ENCODE results near the gene TBC1D22A. TPM values are rescaled to one million over a fixed set of nuclear protein-coding genes. Genes with fewer than 3 reads are reported as not detected.

The TBC1D22A gene
- total RNA-seq, 2 donors from 2014 or later, result 28.9 to 31.3 TPM

GRCh38 chr22:46857142-46857884, 94.9 kb downstream of the TBC1D22A start:
- H3K36me3 ChIP-seq, result no peaks in the 10 kb centered on the region
- ATAC-seq (ENCODE audit: insufficient number of reproducible peaks, low FRiP score, low read depth) (no peak), DNase-seq (ENCODE audit: low spot score) (no peak)

GRCh38 chr22:46857885-46858143, 95.4 kb downstream of the TBC1D22A start:
- no peak overlapping the region for H3K27ac ChIP-seq
- H3K4me1 ChIP-seq (ENCODE audit: control insufficient read depth in 1 of 2, low read depth in 2 of 2), result no peaks in the 10 kb centered on the region
- H3K27me3 ChIP-seq (replicated peaks; ENCODE audit: insufficient read depth), result no peaks in the 10 kb centered on the region
- no peak overlapping the region for H3K4me3 ChIP-seq
- DNase-seq (ENCODE audit: low spot score), result no peak
- no peaks in the 10 kb centered on the region for H3K9me3 ChIP-seq
- no peaks in the 10 kb centered on the region for H3K36me3 ChIP-seq
- no peak for ATAC-seq (ENCODE audit: insufficient number of reproducible peaks, low FRiP score, low read depth)
- TF ChIP-seq, protein P1, sequence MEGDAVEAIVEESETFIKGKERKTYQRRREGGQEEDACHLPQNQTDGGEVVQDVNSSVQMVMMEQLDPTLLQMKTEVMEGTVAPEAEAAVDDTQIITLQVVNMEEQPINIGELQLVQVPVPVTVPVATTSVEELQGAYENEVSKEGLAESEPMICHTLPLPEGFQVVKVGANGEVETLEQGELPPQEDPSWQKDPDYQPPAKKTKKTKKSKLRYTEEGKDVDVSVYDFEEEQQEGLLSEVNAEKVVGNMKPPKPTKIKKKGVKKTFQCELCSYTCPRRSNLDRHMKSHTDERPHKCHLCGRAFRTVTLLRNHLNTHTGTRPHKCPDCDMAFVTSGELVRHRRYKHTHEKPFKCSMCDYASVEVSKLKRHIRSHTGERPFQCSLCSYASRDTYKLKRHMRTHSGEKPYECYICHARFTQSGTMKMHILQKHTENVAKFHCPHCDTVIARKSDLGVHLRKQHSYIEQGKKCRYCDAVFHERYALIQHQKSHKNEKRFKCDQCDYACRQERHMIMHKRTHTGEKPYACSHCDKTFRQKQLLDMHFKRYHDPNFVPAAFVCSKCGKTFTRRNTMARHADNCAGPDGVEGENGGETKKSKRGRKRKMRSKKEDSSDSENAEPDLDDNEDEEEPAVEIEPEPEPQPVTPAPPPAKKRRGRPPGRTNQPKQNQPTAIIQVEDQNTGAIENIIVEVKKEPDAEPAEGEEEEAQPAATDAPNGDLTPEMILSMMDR (IDR thresholded peaks at IDR 0.05), result no peak

More at GRCh38 chr22:46857142-46857884, 94.9 kb downstream of the TBC1D22A start:
- Histone ChIP-seq H3K4me1 (ENCODE audit: control insufficient read depth in 1 of 2, low read depth in 2 of 2) (no peaks in the 10 kb centered on the region), H3K27me3 (replicated peaks; ENCODE audit: insufficient read depth) (no peaks in the 10 kb centered on the region), H3K9me3 (no peaks in the 10 kb centered on the region), H3K4me3 (no peak overlapping the region), H3K27ac (no peak overlapping the region)
- TF ChIP-seq, protein P1 (IDR thresholded peaks at IDR 0.05), result no peak

DNA sequence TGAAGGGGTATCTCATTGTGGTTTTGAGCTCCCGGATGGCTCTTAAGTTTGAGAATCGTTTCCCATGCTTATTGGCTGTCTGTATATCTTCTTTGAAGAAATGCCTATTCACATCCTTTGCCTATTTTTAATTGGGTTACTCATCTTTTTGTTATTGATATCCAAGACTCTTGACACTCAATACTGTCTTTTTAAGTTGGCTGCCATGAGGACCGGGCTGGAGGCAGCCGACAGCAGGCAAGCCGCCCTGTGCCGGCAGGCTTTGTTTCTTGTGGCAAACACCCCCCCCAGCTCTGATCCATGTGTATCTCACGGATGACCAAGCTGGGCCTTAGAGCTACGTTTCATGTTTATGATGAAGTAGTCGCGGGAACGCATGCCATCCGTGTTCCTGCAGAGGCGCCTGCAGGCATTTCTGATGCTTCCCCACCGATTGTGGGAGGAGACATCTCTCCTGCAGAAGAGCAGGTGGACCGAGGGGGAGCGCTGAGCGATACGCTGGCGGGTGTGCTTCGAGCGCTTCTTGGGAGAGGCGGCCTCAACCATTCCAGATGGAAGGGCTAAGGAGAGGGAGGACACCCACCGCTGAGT, 95.8 kb downstream of the TBC1D22A start:
- TF ChIP-seq, protein P1 (IDR thresholded peaks at IDR 0.05), result no peak
- no peaks in the 10 kb centered on the region for H3K9me3 ChIP-seq
- no peak for ATAC-seq (ENCODE audit: insufficient number of reproducible peaks, low FRiP score, low read depth)
- H3K4me1 ChIP-seq (ENCODE audit: control insufficient read depth in 1 of 2, low read depth in 2 of 2), result no peaks in the 10 kb centered on the region
- H3K27me3 ChIP-seq (replicated peaks; ENCODE audit: insufficient read depth), result no peaks in the 10 kb centered on the region
- DNase-seq (ENCODE audit: low spot score), result no peak
- H3K4me3 ChIP-seq, result no peak overlapping the region
- H3K27ac ChIP-seq, result no peak overlapping the region
- H3K36me3 ChIP-seq, result no peaks in the 10 kb centered on the region

DNA sequence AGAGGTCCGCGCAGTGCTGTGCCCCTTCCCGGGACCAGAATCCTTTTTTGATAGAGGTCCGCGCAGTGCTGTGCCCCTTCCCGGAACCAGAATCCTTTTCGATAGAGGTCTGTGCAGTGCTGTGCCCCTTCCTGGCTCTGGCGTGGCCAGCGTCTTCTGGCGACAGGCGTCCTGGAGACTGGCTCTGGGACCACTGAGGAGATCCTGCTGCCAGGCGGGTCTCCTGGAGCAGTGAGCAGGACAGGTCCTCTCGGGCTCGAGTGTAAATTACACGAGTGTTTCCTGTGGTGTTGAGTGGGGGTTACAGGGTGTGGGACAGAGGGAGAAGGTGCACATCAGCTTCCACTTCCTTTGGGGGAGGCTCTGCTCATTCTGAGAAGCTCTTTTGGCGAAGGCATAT, 98.1 kb downstream of the TBC1D22A start:
- no peak for DNase-seq (ENCODE audit: low spot score)
- TF ChIP-seq, protein P1 (IDR thresholded peaks at IDR 0.05), result no peak
- H3K36me3 ChIP-seq, result no peaks in the 10 kb centered on the region

GRCh38 chr22:46861468-46862367, 99.3 kb downstream of the TBC1D22A start:
- Histone ChIP-seq H3K4me1 (ENCODE audit: control insufficient read depth in 1 of 2, low read depth in 2 of 2) (no peaks in the 10 kb centered on the region), H3K9me3 (no peaks in the 10 kb centered on the region), H3K27me3 (replicated peaks; ENCODE audit: insufficient read depth) (no peaks in the 10 kb centered on the region), H3K27ac (no peak overlapping the region), H3K36me3 (no peaks in the 10 kb centered on the region), H3K4me3 (no peak overlapping the region)
- DNase-seq (ENCODE audit: low spot score), result no peak
- ATAC-seq (ENCODE audit: insufficient number of reproducible peaks, low FRiP score, low read depth), result no peak
- TF ChIP-seq, protein P1 (IDR thresholded peaks at IDR 0.05), result no peak

More for the DNA sequence above, 98.1 kb downstream of the TBC1D22A start:
- Histone ChIP-seq H3K4me3 (no peak overlapping the region), H3K27me3 (replicated peaks; ENCODE audit: insufficient read depth) (no peaks in the 10 kb centered on the region), H3K27ac (no peak overlapping the region), H3K9me3 (no peaks in the 10 kb centered on the region), H3K4me1 (ENCODE audit: control insufficient read depth in 1 of 2, low read depth in 2 of 2) (no peaks in the 10 kb centered on the region)
- no peak for ATAC-seq (ENCODE audit: insufficient number of reproducible peaks, low FRiP score, low read depth)
